ENCODE data around the gene NCAN.

The NCAN gene

GRCh38 chr19:19201697-19202630, 9.8 kb upstream of the NCAN start:
- TF ChIP-seq CTCF (IDR thresholded peaks at IDR 0.05; ENCODE audit: low read depth, low read length): no peak
- H3K4me3 ChIP-seq (ENCODE audit: low read depth, low read length): peak overlapping the region; percentile 70

GRCh38 chr19:19202707-19203011, 9.1 kb upstream of the NCAN start:
- TF ChIP-seq CTCF (IDR thresholded peaks at IDR 0.05; ENCODE audit: low read depth, low read length): no peak
- H3K4me3 ChIP-seq (ENCODE audit: low read depth, low read length): peak overlapping the region; percentile 70

GRCh38 chr19:19203012-19203856, 8.5 kb upstream of the NCAN start, which contains the start of gene NR2C2AP:
TSS of gene NR2C2AP (minus strand) at chr19:19203414. CDS start at chr19:19203060, 354 bp downstream.
- H3K4me3 ChIP-seq (ENCODE audit: low read depth, low read length): peak within 1 kb of the TSS; percentile 70
- no peak for TF ChIP-seq CTCF (IDR thresholded peaks at IDR 0.05; ENCODE audit: low read depth, low read length)

- no peak overlapping the region for H3K4me3 ChIP-seq (ENCODE audit: low read depth, low read length)
- no peak for TF ChIP-seq CTCF (IDR thresholded peaks at IDR 0.05; ENCODE audit: low read depth, low read length)
Observed at GRCh38 chr19:19204181-19204580, 7.6 kb upstream of the NCAN start.

- H3K4me3 ChIP-seq (ENCODE audit: low read depth, low read length): no peak overlapping the region
- no peak for TF ChIP-seq CTCF (IDR thresholded peaks at IDR 0.05; ENCODE audit: low read depth, low read length)
Observed at GRCh38 chr19:19205416-19206410, 6.0 kb upstream of the NCAN start.

- no peak for TF ChIP-seq CTCF (IDR thresholded peaks at IDR 0.05; ENCODE audit: low read depth, low read length)
- no peak overlapping the region for H3K4me3 ChIP-seq (ENCODE audit: low read depth, low read length)
Observed at GRCh38 chr19:19206938-19207337, 4.8 kb upstream of the NCAN start.

Data from WI38 (cell line).